ENCODE measurements around the gene OBSCN. TPM values are rescaled to one million over a fixed set of nuclear protein-coding genes. Genes with fewer than 3 reads are reported as not detected.

OBSCN gene
- total and polyA plus RNA-seq, 2 donors (not counting 3 experiments of a cell fraction or from before 2014, with no cell fraction given), result 1.5 to 2.9 TPM

DNA sequence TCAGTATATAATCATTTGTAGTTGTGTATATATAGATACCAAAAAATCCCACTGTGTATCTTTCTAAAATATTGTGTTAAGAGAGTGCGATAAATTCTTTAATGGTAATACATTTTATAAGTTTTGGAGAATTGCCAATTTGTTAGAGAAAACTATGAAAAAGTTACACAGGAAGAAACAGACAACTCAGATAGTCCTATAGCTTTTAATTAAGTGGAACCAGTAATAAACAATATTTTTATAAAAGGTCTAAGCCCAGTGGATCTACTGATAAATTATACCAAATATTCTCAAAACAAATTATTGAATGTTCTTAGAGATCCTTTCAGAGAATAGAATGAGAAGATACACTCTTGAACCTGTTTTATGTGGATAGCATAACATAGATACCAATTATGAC, 50.6 kb downstream of the OBSCN start:
- H3K36me3 ChIP-seq (ENCODE audit: control insufficient read depth in 2 of 2, extremely low read depth in 1 of 2, insufficient read depth in 2 of 2, low read length in 2 of 2), result no peaks in the 10 kb centered on the region
- H4K20me1 ChIP-seq (replicated peaks; ENCODE audit: control insufficient read depth, extremely low read depth, insufficient read depth, low read length), result no peaks in the 10 kb centered on the region
- no peak overlapping the region for H3K9ac ChIP-seq (replicated peaks; ENCODE audit: extremely low read depth, insufficient read depth, low read length)
- no peak for FAIRE-seq
- DNase-seq (ENCODE audit: low read depth, low spot score), result no peak
- H3K4me2 ChIP-seq (ENCODE audit: insufficient read depth, low read length), result no peak overlapping the region
- dilution Hi-C loops (cut with MboI; ENCODE audit: extremely low pct_ligation_motif_present, low sequenced_read_pairs), result no loop called here
- no TSS peak for BruUV-seq (replicated peaks)
- no peaks in the 10 kb centered on the region for H3K79me2 ChIP-seq (ENCODE audit: control insufficient read depth, insufficient read depth, low read length)
- no peaks in the 10 kb centered on the region for H3K9me3 ChIP-seq (replicated peaks; ENCODE audit: control insufficient read depth, insufficient read depth, low read length)
- no peak for TF ChIP-seq EZH2 (IDR thresholded peaks at IDR 0.05; ENCODE audit: borderline replicate concordance, low read depth, low read length, severe bottlenecking)
- TF ChIP-seq, protein P1, sequence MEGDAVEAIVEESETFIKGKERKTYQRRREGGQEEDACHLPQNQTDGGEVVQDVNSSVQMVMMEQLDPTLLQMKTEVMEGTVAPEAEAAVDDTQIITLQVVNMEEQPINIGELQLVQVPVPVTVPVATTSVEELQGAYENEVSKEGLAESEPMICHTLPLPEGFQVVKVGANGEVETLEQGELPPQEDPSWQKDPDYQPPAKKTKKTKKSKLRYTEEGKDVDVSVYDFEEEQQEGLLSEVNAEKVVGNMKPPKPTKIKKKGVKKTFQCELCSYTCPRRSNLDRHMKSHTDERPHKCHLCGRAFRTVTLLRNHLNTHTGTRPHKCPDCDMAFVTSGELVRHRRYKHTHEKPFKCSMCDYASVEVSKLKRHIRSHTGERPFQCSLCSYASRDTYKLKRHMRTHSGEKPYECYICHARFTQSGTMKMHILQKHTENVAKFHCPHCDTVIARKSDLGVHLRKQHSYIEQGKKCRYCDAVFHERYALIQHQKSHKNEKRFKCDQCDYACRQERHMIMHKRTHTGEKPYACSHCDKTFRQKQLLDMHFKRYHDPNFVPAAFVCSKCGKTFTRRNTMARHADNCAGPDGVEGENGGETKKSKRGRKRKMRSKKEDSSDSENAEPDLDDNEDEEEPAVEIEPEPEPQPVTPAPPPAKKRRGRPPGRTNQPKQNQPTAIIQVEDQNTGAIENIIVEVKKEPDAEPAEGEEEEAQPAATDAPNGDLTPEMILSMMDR (IDR thresholded peaks at IDR 0.05; ENCODE audit: extremely low read depth in 1 of 2, insufficient read depth in 1 of 2, low read depth in 1 of 2, low read length in 2 of 2), result no peak
- TF ChIP-seq POLR2AphosphoS5 (IDR thresholded peaks at IDR 0.05; ENCODE audit: insufficient read depth, low read depth, low read length), result no peak
- TF ChIP-seq, protein P2, sequence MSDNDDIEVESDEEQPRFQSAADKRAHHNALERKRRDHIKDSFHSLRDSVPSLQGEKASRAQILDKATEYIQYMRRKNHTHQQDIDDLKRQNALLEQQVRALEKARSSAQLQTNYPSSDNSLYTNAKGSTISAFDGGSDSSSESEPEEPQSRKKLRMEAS (IDR thresholded peaks at IDR 0.05; ENCODE audit: insufficient read depth, insufficient read length), result no peak
- TF ChIP-seq JUN (IDR thresholded peaks at IDR 0.05; ENCODE audit: borderline replicate concordance, insufficient read depth, insufficient read length, low read depth), result no peak
- no peak for TF ChIP-seq POLR2A (IDR thresholded peaks at IDR 0.05; ENCODE audit: low read depth, low read length)
- no peak for TF ChIP-seq GATA2 (IDR thresholded peaks at IDR 0.05; ENCODE audit: insufficient read depth, insufficient read length, low read depth, low read length)
- TF ChIP-seq MYC (IDR thresholded peaks at IDR 0.05; ENCODE audit: low read depth, low read length), result no peak
- POLR2A ChIA-PET, result no interaction called here
- no peaks in the 10 kb centered on the region for H3K9me1 ChIP-seq (replicated peaks; ENCODE audit: control insufficient read depth, extremely low read depth, insufficient read depth, low read length)
- no peaks in the 10 kb centered on the region for H3K4me1 ChIP-seq (ENCODE audit: control insufficient read depth, extremely low read depth, insufficient read depth, low read length)
- H3K4me3 ChIP-seq (replicated peaks in 1 of 3; ENCODE audit: insufficient read depth in 1 of 3, low read depth in 1 of 3, low read length in 3 of 3), result no peak overlapping the region
- CTCF ChIA-PET, result interaction anchor here (1.3 to 2.4 kb wide), 3 partner anchors 17 to 135 kb away, joined by 4 to 8 read pairs (median 6); no protein-coding TSS in a partner anchor
- H2AFZ ChIP-seq (ENCODE audit: low read depth, low read length), result no peak overlapping the region
- intact Hi-C loops (cut with micrococcal nuclease), result no loop called here
- H3K27ac ChIP-seq (ENCODE audit: insufficient read depth, low read depth, low read length), result no peak overlapping the region
- H3K27me3 ChIP-seq (ENCODE audit: control insufficient read depth in 2 of 2, insufficient read depth in 2 of 2, low read length in 2 of 2), result no peaks in the 10 kb centered on the region
